ENCODE results near the gene CLCN1.

Gene CLCN1

DNA sequence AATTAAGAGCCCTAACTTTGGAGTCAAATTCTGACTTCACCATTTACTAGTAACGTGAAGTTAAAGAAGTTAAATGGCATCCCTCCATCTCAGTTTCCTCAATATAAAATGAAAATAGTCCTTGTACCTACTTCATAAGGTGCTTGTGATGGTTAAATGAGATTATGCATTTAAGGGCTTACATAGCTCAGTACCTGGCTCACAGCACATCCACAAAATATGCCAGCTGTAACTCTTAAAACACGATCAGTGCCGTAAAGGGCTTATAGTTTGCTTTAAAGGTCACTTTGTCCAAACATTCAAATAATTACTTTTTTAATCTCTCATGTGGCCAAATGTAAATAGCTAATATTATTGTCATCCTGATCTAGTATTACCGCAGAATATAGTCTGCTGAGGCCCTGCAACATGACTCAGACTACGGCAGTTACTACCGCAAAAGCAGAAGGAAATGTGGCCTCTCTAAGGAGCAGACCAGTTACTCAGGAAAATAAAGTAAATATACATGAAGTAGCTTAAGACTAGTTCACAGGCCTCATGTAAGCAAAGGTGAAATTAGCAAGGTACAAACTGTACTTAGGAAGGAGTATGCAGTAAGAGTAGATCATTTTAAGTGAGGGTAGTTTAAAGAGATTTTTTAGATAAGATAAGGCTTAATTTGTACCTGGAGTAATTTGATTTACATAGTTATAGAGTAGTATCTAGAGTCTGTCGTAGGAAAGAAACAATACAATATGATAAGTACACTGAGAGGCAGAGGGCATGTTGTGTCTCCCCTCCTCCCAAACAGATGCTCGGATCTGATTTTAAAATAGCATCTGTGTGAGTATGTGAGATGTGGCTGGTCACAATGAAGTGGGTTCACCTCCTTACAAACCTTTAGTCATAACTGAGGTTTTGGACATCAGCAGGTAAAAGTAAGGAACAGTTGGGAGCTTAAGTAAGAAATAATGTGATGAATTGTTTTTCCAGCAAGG, 14.7 kb upstream of the CLCN1 start:
- TF ChIP-seq, protein P1, sequence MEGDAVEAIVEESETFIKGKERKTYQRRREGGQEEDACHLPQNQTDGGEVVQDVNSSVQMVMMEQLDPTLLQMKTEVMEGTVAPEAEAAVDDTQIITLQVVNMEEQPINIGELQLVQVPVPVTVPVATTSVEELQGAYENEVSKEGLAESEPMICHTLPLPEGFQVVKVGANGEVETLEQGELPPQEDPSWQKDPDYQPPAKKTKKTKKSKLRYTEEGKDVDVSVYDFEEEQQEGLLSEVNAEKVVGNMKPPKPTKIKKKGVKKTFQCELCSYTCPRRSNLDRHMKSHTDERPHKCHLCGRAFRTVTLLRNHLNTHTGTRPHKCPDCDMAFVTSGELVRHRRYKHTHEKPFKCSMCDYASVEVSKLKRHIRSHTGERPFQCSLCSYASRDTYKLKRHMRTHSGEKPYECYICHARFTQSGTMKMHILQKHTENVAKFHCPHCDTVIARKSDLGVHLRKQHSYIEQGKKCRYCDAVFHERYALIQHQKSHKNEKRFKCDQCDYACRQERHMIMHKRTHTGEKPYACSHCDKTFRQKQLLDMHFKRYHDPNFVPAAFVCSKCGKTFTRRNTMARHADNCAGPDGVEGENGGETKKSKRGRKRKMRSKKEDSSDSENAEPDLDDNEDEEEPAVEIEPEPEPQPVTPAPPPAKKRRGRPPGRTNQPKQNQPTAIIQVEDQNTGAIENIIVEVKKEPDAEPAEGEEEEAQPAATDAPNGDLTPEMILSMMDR (IDR thresholded peaks at IDR 0.05; ENCODE audit: low read depth, low read length, missing control alignments) = no peak
- H3K4me3 ChIP-seq (replicated peaks; ENCODE audit: low read depth, low read length) = no peak overlapping the region
- DNase-seq (ENCODE audit: extremely low read depth, low read depth) = no peak

DNA sequence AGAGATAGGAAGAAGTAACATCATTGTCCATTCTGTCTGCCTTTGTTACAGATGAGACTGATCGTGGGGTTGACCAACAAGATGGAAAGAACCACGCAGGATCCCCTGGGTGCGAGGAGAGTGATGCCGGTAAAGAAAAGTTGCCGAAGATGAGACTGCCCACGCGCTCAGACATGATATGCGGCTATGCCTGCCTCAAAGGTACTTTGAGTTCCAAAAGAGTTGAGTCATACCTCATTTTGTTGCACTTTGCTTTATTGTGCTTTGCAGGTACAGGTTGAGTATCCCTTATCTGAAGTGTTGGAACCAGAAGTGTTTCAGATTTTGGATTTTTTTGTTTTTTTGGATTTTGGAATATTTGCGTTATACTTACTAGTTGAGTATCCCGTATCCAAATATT, 12.2 kb upstream of the CLCN1 start:
- TF ChIP-seq, protein P1 (IDR thresholded peaks at IDR 0.05; ENCODE audit: low read depth, low read length, missing control alignments) = no peak
- no peak for DNase-seq (ENCODE audit: extremely low read depth, low read depth)
- H3K4me3 ChIP-seq (replicated peaks; ENCODE audit: low read depth, low read length) = no peak overlapping the region

DNA sequence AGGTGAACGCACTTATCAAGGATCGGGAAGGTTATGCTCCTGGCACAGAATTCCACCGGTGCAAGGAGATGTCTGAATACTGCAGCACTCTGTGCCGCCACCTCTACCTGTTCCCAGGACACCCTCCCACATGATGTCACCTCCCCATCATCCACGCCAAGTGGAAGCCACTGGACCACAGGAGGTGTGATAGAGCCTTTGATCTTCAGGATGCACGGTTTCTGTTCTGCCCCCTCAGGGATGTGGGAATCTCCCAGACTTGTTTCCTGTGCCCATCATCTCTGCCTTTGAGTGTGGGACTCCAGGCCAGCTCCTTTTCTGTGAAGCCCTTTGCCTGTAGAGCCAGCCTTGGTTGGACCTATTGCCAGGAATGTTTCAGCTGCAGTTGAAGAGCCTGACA, 11.0 kb upstream of the CLCN1 start:
- TF ChIP-seq, protein P1 (IDR thresholded peaks at IDR 0.05; ENCODE audit: low read depth, low read length, missing control alignments) = no peak
- DNase-seq (ENCODE audit: extremely low read depth, low read depth) = no peak
- no peak overlapping the region for H3K4me3 ChIP-seq (replicated peaks; ENCODE audit: low read depth, low read length)

DNA sequence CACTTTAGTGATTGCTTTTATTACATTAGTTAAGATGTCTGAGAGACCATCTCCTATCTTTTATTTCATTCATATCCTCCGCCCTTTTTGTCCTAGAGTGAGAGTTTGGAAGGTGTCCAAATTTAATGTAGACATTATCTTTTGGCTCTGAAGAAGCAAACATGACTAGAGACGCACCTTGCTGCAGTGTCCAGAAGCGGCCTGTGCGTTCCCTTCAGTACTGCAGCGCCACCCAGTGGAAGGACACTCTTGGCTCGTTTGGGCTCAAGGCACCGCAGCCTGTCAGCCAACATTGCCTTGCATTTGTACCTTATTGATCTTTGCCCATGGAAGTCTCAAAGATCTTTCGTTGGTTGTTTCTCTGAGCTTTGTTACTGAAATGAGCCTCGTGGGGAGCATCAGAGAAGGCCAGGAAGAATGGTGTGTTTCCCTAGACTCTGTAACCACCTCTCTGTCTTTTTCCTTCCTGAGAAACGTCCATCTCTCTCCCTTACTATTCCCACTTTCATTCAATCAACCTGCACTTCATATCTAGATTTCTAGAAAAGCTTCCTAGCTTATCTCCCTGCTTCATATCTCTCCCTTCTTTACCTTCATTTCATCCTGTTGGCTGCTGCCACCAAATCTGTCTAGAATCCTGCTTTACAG, 10.4 kb upstream of the CLCN1 start:
- TF ChIP-seq, protein P1 (IDR thresholded peaks at IDR 0.05; ENCODE audit: low read depth, low read length, missing control alignments) = peak; percentile 80
- DNase-seq (ENCODE audit: extremely low read depth, low read depth) = no peak
- no peak overlapping the region for H3K4me3 ChIP-seq (replicated peaks; ENCODE audit: low read depth, low read length)

DNA sequence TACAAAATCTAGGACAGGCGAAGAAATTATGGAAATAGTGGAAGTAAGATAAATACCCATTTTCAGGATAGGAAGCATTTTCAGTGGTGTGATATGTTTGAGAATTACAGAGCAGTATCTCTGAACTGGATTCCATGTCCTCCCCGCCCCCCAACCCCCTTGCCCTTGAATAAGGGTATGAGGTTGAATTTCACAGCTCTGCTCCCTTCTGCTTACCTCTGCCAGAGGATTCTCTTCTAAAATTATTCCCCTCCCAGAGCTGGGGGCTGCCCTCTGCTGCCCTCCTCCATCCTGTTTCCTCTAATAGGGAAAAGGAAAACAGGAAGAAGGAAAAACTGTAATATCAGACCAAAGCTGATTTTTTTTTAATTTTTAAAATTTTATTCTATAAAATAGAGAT, 7.3 kb upstream of the CLCN1 start:
- no peak overlapping the region for H3K4me3 ChIP-seq (replicated peaks; ENCODE audit: low read depth, low read length)
- no peak for DNase-seq (ENCODE audit: extremely low read depth, low read depth)
- TF ChIP-seq, protein P1 (IDR thresholded peaks at IDR 0.05; ENCODE audit: low read depth, low read length, missing control alignments) = no peak

DNA sequence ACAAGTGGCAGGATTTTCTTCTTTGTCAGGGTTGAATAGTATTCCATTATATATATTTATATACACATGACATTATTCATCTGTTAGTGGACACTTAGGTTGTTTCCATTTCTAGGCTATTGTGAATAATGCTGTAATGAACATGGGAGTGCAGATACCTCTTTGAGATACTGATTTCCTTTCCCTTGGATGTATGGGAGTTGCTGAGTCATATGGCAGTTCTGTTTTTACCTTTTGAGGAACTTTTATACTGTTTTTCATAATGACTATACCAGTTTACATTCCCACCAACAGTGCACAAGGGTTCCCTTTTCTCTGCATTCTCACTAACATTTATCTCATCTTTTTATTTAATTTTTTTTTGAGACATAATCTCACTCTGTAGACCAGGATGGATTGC, 1.8 kb upstream of the CLCN1 start:
- TF ChIP-seq, protein P1 (IDR thresholded peaks at IDR 0.05; ENCODE audit: low read depth, low read length, missing control alignments) = no peak
- H3K4me3 ChIP-seq (replicated peaks; ENCODE audit: low read depth, low read length) = no peak overlapping the region
- DNase-seq (ENCODE audit: extremely low read depth, low read depth) = no peak
